Body of pancreas (tissue), 4 donors: ENCODE results near the gene LMX1B. TPM values are rescaled to one million over a fixed set of nuclear protein-coding genes. Genes with fewer than 3 reads are reported as not detected.

ENCODE experiments used
- ATAC-seq: fragments of 150-250 bp; one replicate; pipeline ENCODE4 v1.9.1; 2016
- DNase-seq, 4 donors: peaks; one replicate each; pipeline ENCODE4 v3.0.0-alpha.2; 2019
- H3K27ac ChIP-seq, 4 donors: fragments of 200-600 bp; sonication (generic); 1 replicate in 3 of 4; 2 replicates in 1 of 4; pipeline versions ENCODE4 v1.5.1 to v1.6.1; 2016 to 2019; ENCODE audit warnings: mild to moderate bottlenecking in 1 of 4, mixed read lengths in 1 of 4, moderate library complexity in 1 of 4
- H3K27me3 ChIP-seq, 2 donors: fragments of 200-600 bp; sonication (generic); one replicate each; pipeline ENCODE4 v1.6.0; 2016; ENCODE audit warnings: mild to moderate bottlenecking in 1 of 2
- H3K36me3 ChIP-seq, 2 donors: fragments of 200-600 bp; sonication (generic); replicated peaks in 1 of 2; 2 replicates each; pipeline ENCODE4 v1.5.1; 2016; ENCODE audit warnings: low read depth in 2 of 2; ENCODE audit not compliant: insufficient read depth in 1 of 2
- H3K4me1 ChIP-seq: fragments of 200-600 bp; sonication (generic); one replicate; pipeline ENCODE4 v1.6.0; 2016
- H3K4me3 ChIP-seq, 2 donors: fragments of 200-600 bp; sonication (generic); 1 replicate in 1 of 2; 2 replicates in 1 of 2; pipeline ENCODE4 v1.5.1; 2016 to 2019
- H3K9me3 ChIP-seq, 3 donors: fragments of 200-600 bp; sonication (generic); 1 replicate in 2 of 3; 2 replicates in 1 of 3; pipeline ENCODE4 v1.5.1; 2016
- CTCF ChIP-seq, 7 experiments: fragments of 450-650 bp in 4 of 7; fragments of 200-600 bp in 3 of 7; sonication (generic) in 3 of 7; IDR thresholded peaks; one replicate each; pipeline ENCODE4 v1.5.1; 2016 to 2019; ENCODE audit warnings: antibody characterized with exemption in 7 of 7
- POLR2A ChIP-seq, 3 donors: fragments of 450-650 bp; IDR thresholded peaks; one replicate each; pipeline ENCODE4 v1.6.1; 2016; ENCODE audit warnings: antibody characterized with exemption in 3 of 3, mild to moderate bottlenecking in 2 of 3
- WGBS, 2 donors: methylation state at CpG; one replicate each; pipeline ENCODE4 v1.1.5; 2017; 5-methylcytosine and 5-hydroxymethylcytosine counted together
- intact Hi-C: fragments of 100-400 bp; cut with DNase I; formaldehyde crosslinking; loops from one replicate; pipeline ENCODE4 v1.15.1; 2023
- total RNA-seq, 2 donors: library from RNA; depleted of rRNA; stranded (reverse); fragments of >200 nt; gene quantifications; one replicate each; pipeline ENCODE4 v1.1.0, GENCODE V29; 2016

Gene LMX1B
- total RNA-seq, 2 donors from 2014 or later: 0.26 TPM; not detected in 1

GRCh38 chr9:126641118-126641851, 27.6 kb downstream of the LMX1B start:
- no peak overlapping the region for H3K4me3 ChIP-seq
- intact Hi-C loops: no loop called here

GRCh38 chr9:126642010-126642744, 28.4 kb downstream of the LMX1B start:
- no peak overlapping the region for H3K27ac ChIP-seq
- DNase-seq (peak; percentile 87 to 91 (median 88)), ATAC-seq (peak; percentile 85)
- H3K36me3 ChIP-seq: no peaks in the 10 kb centered on the region
- TF ChIP-seq POLR2A (IDR thresholded peaks at IDR 0.05) (no peak), CTCF (IDR thresholded peaks at IDR 0.05) (no peak)
- H3K27me3 ChIP-seq: peaks cover 0 to 10% of the 10 kb centered on the region in 2 donors
- peaks cover 39% of the 10 kb centered on the region for H3K4me1 ChIP-seq
- no peak overlapping the region for H3K4me3 ChIP-seq
- H3K9me3 ChIP-seq: no peaks in the 10 kb centered on the region
- intact Hi-C loops: no loop called here
- WGBS, 2 donors: 36 to 50% methylated on average over 13 of the region's 13 CpGs

More at GRCh38 chr9:126641118-126641851, 27.6 kb downstream of the LMX1B start:
- H3K36me3 ChIP-seq: no peaks in the 10 kb centered on the region
- H3K27me3 ChIP-seq: peaks cover 0 to 10% of the 10 kb centered on the region in 2 donors
- ATAC-seq (no peak), DNase-seq (no peak)
- H3K9me3 ChIP-seq: no peaks in the 10 kb centered on the region
- peaks cover 39% of the 10 kb centered on the region for H3K4me1 ChIP-seq
- no peak overlapping the region for H3K27ac ChIP-seq
- TF ChIP-seq POLR2A (IDR thresholded peaks at IDR 0.05) (no peak), CTCF (IDR thresholded peaks at IDR 0.05) (no peak)
- WGBS, 2 donors: 62 to 63% methylated on average over 7 to 8 of the region's 8 CpGs

- peaks cover 39% of the 10 kb centered on the region for H3K4me1 ChIP-seq
- H3K4me3 ChIP-seq: no peak overlapping the region
- no peaks in the 10 kb centered on the region for H3K36me3 ChIP-seq
- no peaks in the 10 kb centered on the region for H3K9me3 ChIP-seq
- peaks cover 0 to 5% of the 10 kb centered on the region in 2 donors for H3K27me3 ChIP-seq
- intact Hi-C loops: no loop called here
- no peak for ATAC-seq
- WGBS, 2 donors: 31 to 47% methylated on average over 5 to 6 of the region's 6 CpGs
- H3K27ac ChIP-seq: no peak overlapping the region
- TF ChIP-seq CTCF (IDR thresholded peaks at IDR 0.05): no peak
- no peak for TF ChIP-seq POLR2A (IDR thresholded peaks at IDR 0.05)
- DNase-seq: no peak
Observed at GRCh38 chr9:126642839-126643238, 29.1 kb downstream of the LMX1B start.

GRCh38 chr9:126643945-126644527, 30.3 kb downstream of the LMX1B start:
- ATAC-seq: peak; percentile 60
- no peaks in the 10 kb centered on the region for H3K27me3 ChIP-seq
- no peak overlapping the region for H3K4me3 ChIP-seq
- peak; percentile 27 to 47 (median 40) for DNase-seq
- no peaks in the 10 kb centered on the region for H3K36me3 ChIP-seq
- peaks cover 30% of the 10 kb centered on the region for H3K4me1 ChIP-seq
- no peak overlapping the region for H3K27ac ChIP-seq
- H3K9me3 ChIP-seq: no peaks in the 10 kb centered on the region
- TF ChIP-seq POLR2A (IDR thresholded peaks at IDR 0.05): no peak
- peak in 1 of 7 experiments; percentile 6 for TF ChIP-seq CTCF (IDR thresholded peaks at IDR 0.05)
- 12 to 15% methylated on average over 11 to 16 of the region's 16 CpGs for WGBS, 2 donors
- intact Hi-C loops: no loop called here
